CD4-positive, alpha-beta T cell treated with Interleukin-10 for 1 hour (primary cell): ENCODE data around the gene TPST2.
A peak's percentile ranks its signal among the peaks of the same experiment; 100 is the strongest.
"Not testable (repeated sequence)": the region's sequence is repeated elsewhere in the genome, so short reads cannot be mapped to it uniquely, and the experiment has no call there.

ENCODE experiments used
- DNase-seq: peaks from one replicate; pipeline ENCODE4 v3.0.0-alpha.2; 2020

TPST2 gene

GRCh38 chr22:26553056-26553752, 36.7 kb downstream of the TPST2 start:
- no peak for DNase-seq

GRCh38 chr22:26552466-26552865, 37.5 kb downstream of the TPST2 start:
- no peak for DNase-seq

DNA sequence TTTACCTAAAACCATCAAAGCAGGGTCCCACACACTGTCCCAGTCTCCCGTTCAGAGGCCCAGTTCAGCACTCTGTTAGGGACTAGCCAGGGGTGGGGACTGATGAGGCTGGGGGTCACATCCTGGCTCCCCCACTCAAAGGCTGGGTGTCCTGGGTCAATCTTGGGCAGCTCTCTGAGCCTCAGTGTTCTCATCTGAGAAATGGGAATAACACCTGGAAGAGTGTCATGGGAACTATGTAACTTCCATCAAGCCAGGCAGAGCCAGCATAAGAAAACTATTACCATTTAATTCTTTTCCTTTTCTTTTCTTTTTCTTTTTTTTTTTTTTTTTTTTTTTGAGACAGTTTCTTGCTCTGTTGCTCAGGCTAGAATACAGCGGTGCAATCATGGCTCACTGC, 38.4 kb downstream of the TPST2 start:
- no peak for DNase-seq

DNA sequence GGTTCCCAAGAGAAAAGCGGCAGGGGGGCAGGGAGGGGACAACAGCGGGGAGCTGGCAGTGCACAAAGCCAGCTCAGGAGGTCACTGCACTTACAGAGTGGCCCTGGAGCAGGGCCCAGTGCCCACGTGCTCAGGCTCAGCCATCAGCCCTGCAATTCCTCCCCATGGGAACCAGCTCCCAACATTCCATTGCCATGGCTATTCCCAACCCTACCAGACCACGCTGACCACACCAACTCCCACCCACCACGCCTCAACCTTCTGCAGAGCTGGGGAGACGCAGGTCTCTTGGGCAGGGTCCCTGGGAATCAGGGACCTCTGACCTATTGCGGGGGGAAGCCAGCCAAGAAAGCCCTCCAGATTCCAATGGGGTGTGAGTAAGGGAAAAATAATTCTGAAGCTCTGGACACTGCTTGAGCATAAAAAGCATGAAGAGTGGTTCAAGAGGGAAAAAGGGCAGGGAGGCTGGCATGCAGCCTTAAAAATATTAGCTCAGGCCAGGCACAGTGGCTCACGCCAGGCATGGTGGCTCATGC, 39.4 kb downstream of the TPST2 start:
- no peak for DNase-seq

- DNase-seq, result no peak
Measured at GRCh38 chr22:26549902-26550497, 39.9 kb downstream of the TPST2 start.

- no peak for DNase-seq
Measured at GRCh38 chr22:26548984-26549383, 40.9 kb downstream of the TPST2 start.

DNA sequence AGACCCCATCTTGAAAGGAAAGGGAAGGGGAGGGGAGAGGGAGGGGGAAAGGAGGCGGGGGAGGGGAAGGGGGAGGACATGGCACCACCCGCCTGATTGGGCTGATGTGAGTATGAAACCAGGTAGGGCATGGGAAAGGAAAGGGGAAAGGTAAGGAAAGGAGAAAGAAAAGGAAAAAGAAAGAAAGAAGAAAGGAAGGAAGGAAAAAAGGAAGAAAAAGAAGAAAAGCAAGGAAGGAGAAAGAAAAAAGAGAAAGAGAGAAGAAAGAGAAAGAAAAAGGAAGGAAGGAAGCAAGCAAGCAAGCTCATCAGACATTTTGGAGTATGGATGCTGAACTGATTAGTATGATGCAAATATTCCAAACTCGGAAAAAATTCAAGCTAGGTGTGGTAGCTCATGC, 41.6 kb downstream of the TPST2 start:
- DNase-seq, result no peak

GRCh38 chr22:26547837-26548236, 42.1 kb downstream of the TPST2 start:
- DNase-seq, result no peak

GRCh38 chr22:26547426-26547825, 42.5 kb downstream of the TPST2 start:
- DNase-seq, result peak; percentile 16

GRCh38 chr22:26546282-26546681, 43.6 kb downstream of the TPST2 start:
- DNase-seq, result no peak

- DNase-seq, result no peak
Measured at GRCh38 chr22:26545827-26546226, 44.1 kb downstream of the TPST2 start.

DNA sequence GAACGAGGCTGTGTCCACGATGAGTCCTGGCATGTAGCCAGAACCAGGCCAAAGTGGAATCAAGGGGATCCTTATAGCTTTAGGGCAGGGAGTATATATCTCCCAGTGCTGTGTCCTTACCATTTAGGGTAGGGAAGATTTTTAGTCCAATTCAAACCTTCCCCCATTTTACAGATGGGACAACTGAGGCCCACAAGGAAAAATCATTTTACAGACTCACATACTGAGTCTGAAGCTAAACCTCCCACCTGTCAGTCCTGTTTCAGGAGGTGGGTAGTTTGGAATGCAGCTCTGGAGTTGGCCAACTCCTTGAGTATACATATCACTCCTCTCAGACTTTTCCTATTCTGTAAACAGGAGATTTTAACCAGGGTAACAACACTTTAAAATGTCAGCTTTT, 44.5 kb downstream of the TPST2 start:
- no peak for DNase-seq

- no peak for DNase-seq
Measured at GRCh38 chr22:26544489-26544888, 45.4 kb downstream of the TPST2 start.

DNA sequence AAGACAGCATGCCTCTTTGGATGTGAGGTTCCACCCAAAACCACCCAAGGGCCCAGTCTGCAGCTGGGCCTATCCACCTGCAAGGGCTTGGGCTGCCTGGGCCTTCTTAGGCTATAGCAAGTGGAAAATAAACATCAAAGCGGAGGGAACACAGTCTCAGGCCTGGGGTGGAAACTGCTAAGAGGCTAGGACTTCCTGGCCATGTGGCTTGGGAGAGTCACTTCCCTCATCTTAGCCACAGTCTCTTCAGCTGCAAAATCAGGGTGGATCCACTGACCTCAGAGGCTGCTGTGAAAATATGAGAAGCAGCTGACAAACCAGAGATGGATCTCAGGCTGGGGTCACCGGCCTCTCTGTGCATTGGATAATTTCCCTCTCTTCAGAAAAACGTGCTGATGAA, 47.1 kb downstream of the TPST2 start:
- peak; percentile 12 for DNase-seq

GRCh38 chr22:26541167-26541819, 48.6 kb downstream of the TPST2 start:
- DNase-seq, result no peak

DNA sequence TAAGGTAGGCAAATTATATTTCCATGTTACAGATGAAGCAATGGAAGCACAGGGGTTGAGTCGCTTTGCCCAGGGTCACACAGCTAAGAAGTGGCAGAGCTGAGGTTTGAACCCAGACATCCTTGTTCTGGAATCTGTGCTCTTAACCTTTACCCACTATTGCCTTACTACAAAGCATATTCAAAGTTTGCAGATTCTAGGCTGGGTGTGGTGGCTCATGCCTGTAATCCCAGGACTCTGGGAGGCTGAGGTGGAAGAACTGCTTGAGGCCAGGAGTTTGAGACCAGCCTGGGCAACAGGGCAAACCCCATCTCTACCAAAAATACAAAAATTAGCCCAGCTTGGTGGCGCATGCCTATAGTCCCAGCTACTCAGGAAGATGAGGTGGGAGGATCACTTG, 49.8 kb downstream of the TPST2 start:
- no peak for DNase-seq

DNA sequence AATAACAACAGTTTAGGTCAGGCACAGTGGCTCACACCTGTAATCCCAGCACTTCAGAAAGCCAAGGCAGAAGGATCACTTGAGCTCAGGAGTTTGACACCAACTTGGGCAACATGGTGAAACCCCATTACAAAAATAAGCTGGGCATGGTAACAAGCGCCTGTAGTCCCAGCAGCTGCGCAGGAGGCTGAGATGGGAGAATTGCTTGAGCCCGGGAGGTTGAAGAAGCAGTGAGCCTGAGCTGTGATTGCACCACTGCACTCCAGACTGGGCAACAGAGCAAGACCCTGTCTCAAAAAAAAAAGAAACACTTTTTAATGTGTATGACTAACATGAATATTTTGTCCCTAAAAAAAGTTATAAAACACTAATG, 53.2 kb downstream of the TPST2 start:
- DNase-seq, result no peak

DNA sequence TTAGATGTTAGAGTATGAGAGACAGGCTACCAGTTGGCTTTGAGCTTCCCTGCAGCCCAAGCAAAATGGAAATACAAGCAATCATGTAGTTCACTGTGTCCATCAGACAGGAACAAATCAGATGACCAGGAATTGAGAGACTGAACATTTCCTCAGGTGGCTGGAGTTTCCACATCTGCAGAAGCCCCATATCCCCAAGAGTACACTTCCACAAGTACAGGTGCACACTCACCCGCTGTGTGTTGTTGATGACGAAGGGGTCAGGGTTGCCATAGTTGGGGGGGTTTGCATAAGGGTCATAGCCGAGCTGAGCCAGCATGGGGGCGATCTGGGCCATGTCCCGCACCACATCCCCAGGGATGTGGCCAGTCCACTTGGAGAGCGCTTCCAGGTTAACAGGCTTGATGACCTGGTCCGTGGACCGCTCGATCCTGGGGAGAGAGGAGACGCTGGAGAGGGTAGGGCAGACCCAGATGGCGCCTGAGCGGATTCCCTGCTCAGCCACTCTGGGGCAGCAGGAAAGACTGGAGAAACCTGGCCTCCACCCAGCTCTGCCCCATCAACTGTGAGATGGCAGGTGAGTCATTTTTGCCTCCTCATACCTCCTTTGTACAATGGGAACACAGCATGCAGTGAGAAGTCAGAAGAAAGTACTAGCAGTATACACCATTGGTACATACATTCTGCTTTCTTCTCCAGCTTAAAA, 53.7 kb downstream of the TPST2 start:
- DNase-seq, result no peak

GRCh38 chr22:26535603-26535908, 54.4 kb downstream of the TPST2 start:
- DNase-seq, result no peak

DNA sequence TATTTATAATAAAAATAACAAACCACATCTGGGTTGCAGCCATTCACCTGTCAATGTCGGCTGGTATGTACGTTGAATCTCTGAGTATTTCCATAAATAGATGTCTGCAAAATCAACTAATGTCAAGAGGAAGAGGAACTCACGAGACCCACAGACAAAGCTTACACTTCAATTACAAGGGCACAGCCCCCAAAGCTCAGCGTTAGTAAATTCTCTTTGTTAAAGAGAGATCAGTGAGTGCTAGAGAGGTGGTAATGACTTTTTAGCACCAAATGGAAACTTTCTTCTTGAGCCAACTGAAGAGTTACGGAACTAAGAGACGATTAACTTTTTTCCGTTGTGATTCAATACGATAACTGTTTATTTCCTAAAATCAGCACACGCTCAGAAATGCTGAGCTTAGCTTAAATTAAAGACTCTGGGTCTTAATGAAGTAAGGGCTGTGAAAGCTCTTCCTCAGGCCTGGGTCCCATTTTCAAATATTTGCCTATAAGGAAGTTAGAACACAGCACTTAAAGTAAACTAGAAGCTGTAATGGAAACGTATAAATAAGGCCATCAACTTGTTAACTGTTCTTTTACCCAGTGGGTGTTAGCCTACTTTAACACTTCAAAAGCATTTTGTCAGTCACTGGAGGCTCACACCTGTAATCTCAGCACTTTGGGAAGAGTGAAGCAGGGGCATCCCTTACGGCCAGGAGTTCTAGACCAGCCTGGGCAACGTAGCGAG, 54.9 kb downstream of the TPST2 start:
- no peak for DNase-seq

- no peak for DNase-seq
Measured at GRCh38 chr22:26534171-26534855, 55.6 kb downstream of the TPST2 start.

DNA sequence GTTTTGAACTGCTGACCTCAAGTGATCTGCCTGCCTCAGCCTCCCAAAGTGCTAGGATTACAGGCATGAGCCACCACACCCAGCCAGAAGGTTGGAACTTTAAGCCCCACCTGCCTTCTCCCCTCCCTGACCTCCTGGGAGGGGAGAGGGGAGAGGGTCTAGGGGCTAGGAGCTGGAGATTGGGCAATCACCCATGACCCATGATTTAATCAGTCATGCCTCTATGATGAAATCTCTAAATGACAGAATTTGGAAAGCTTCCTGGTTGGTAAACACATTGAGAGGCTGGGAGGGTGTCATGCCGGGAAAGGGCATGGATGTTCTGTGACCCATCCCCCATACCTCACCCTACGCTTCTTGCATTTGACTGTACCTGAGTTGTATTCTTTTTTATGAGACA, 60.6 kb downstream of the TPST2 start:
- DNase-seq, result no peak

- DNase-seq, result not testable (repeated sequence)
Measured at GRCh38 chr22:26528518-26528917, 61.4 kb downstream of the TPST2 start.
